Trophoblast cell (in vitro differentiated cells and primary cell): Measurements from ENCODE around the gene SLC2A4.
A peak's percentile ranks its signal among the peaks of the same experiment; 100 is the strongest.

ENCODE experiments used
- DNase-seq, 2 donors: peaks; one replicate each; pipeline ENCODE4 v3.0.0-alpha.2; 2016
- H2AFZ ChIP-seq: 2 replicates; pipeline ENCODE4 v1.6.1; 2013; ENCODE audit warnings: low read length, moderate library complexity, mild to moderate bottlenecking; ENCODE audit not compliant: insufficient read depth, poor library complexity
- H2AK5ac ChIP-seq: 2 replicates; pipeline ENCODE4 v1.6.1; 2013; ENCODE audit warnings: mild to moderate bottlenecking, low read length
- H2BK120ac ChIP-seq: 2 replicates; pipeline ENCODE4 v1.6.1; 2013; ENCODE audit warnings: low read length, mild to moderate bottlenecking, moderate library complexity; ENCODE audit not compliant: insufficient read depth, poor library complexity
- H2BK12ac ChIP-seq: 2 replicates; pipeline ENCODE4 v1.6.1; 2013; ENCODE audit warnings: mild to moderate bottlenecking, low read length, moderate library complexity
- H2BK5ac ChIP-seq: 2 replicates; pipeline ENCODE4 v1.6.1; 2013; ENCODE audit warnings: low read length, low read depth, moderate library complexity, mild to moderate bottlenecking; ENCODE audit not compliant: poor library complexity
- H3K14ac ChIP-seq: 2 replicates; pipeline ENCODE4 v1.6.1; 2013; ENCODE audit warnings: mild to moderate bottlenecking, low read length
- H3K18ac ChIP-seq: 2 replicates; pipeline ENCODE4 v1.6.1; 2013; ENCODE audit warnings: mild to moderate bottlenecking, low read length
- H3K23ac ChIP-seq: 2 replicates; pipeline ENCODE4 v1.6.1; 2013; ENCODE audit warnings: low read length
- H3K27ac ChIP-seq: 2 replicates; pipeline ENCODE4 v1.5.1; 2013; ENCODE audit warnings: low read depth, mild to moderate bottlenecking, inconsistent platforms, low read length, moderate library complexity
- H3K27me3 ChIP-seq: 2 replicates; pipeline ENCODE4 v1.6.1; 2013; ENCODE audit warnings: inconsistent platforms, mild to moderate bottlenecking, low read length, moderate library complexity; ENCODE audit not compliant: insufficient read depth
- H3K36me3 ChIP-seq, 2 experiments: 1 replicate in 1 of 2; 2 replicates in 1 of 2; pipeline ENCODE4 v1.6.1; 2013; ENCODE audit warnings: low read length in 2 of 2, mild to moderate bottlenecking in 2 of 2, moderate library complexity in 1 of 2; ENCODE audit not compliant: insufficient read depth in 2 of 2, control insufficient read depth in 1 of 2
- H3K4ac ChIP-seq: 2 replicates; pipeline ENCODE4 v1.6.1; 2013; ENCODE audit warnings: low read depth, mild to moderate bottlenecking, low read length, moderate library complexity
- H3K4me1 ChIP-seq, 2 experiments: 1 replicate in 1 of 2; 2 replicates in 1 of 2; pipeline ENCODE4 v1.6.1; 2013; ENCODE audit warnings: low read length in 2 of 2, mild to moderate bottlenecking in 2 of 2, moderate library complexity in 1 of 2; ENCODE audit not compliant: insufficient read depth in 2 of 2, control insufficient read depth in 1 of 2
- H3K4me2 ChIP-seq: 2 replicates; pipeline ENCODE4 v1.6.1; 2013; ENCODE audit warnings: inconsistent platforms, mild to moderate bottlenecking, low read length, moderate library complexity
- H3K4me3 ChIP-seq: 2 replicates; pipeline ENCODE4 v1.5.1; 2013; ENCODE audit warnings: mild to moderate bottlenecking, low read depth, low read length, inconsistent platforms
- H3K79me1 ChIP-seq: one replicate; pipeline ENCODE4 v1.6.1; 2013; ENCODE audit warnings: low read length
- H3K79me2 ChIP-seq: 2 replicates; pipeline ENCODE4 v1.6.1; 2013; ENCODE audit warnings: low read length, mild to moderate bottlenecking; ENCODE audit not compliant: control insufficient read depth, insufficient read depth, poor library complexity
- H3K9ac ChIP-seq: 2 replicates; pipeline ENCODE4 v1.6.1; 2013; ENCODE audit warnings: mild to moderate bottlenecking, low read length
- H3K9me3 ChIP-seq: 2 replicates; pipeline ENCODE4 v1.6.1; 2013; ENCODE audit warnings: low read depth, mild to moderate bottlenecking, control low read depth, inconsistent platforms, low read length; ENCODE audit not compliant: insufficient read depth
- H4K12ac ChIP-seq: 2 replicates; pipeline ENCODE4 v1.6.1; 2013; ENCODE audit warnings: low read depth, mild to moderate bottlenecking, low read length, moderate library complexity
- H4K8ac ChIP-seq: 2 replicates; pipeline ENCODE4 v1.6.1; 2013; ENCODE audit warnings: low read depth, mild to moderate bottlenecking, low read length, moderate library complexity
- H4K91ac ChIP-seq: one replicate; pipeline ENCODE4 v1.6.1; 2013; ENCODE audit warnings: low read depth, mild to moderate bottlenecking, low read length, moderate library complexity
- WGBS: extraction: QIAGEN DNeasy Blood & Tissue Kit; methylation state at CpG from one replicate; pipeline ENCODE4 v1.1.7; 2013; ENCODE audit warnings: missing lambda C conversion rate; ENCODE audit not compliant: insufficient read length, insufficient coverage; ENCODE audit errors: extremely low coverage; 5-methylcytosine and 5-hydroxymethylcytosine counted together

SLC2A4 gene

GRCh38 chr17:7259555-7259889 lies 22.0 kb upstream of the SLC2A4 start:
- Histone ChIP-seq H2BK12ac (no peak overlapping the region), H3K9me3 (peaks cover 3% of the 10 kb centered on the region), H3K18ac (peak overlapping the region; percentile 29), H3K36me3 (peaks cover 28 to 38% of the 10 kb centered on the region in 2 experiments), H2BK120ac (no peak overlapping the region), H3K4me1 (peaks cover 9 to 17% of the 10 kb centered on the region in 2 experiments), H3K4ac (no peak overlapping the region), H2AFZ (no peak overlapping the region), H3K4me3 (no peak overlapping the region), H4K12ac (no peak overlapping the region), H2AK5ac (no peak overlapping the region), H3K27ac (no peak overlapping the region), H3K23ac (no peak overlapping the region), H3K27me3 (no peaks in the 10 kb centered on the region), H3K4me2 (no peak overlapping the region), H4K8ac (no peak overlapping the region), H4K91ac (no peak overlapping the region), H3K79me2 (peaks cover 25% of the 10 kb centered on the region), H3K79me1 (peaks cover 28% of the 10 kb centered on the region), H2BK5ac (no peak overlapping the region), H3K14ac (no peak overlapping the region), H3K9ac (no peak overlapping the region)
- no peak for DNase-seq
- no CpG with 5 or more reads among the region's 6 CpGs for WGBS

DNA sequence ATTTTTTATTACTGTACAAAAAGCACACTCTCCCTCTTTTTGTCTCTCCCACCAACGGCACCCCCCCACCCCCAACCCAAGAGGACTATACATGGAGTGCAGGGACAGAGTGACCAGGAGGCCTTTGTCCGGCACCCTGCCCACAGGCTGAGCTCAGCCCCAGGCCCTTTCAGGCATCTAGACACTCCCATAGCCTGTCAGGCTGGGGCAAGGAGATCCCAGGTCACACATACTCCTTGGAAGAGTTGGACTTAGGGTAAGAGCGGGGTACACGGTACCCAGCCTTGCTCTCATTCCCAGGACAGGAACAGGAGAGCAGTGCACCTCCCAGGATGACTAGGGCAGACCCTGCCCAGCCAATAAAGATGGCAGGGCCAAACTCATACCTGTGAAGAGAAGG lies 21.4 kb upstream of the SLC2A4 start:
- no CpG with 5 or more reads among the region's 4 CpGs for WGBS
- H3K4ac ChIP-seq, result peak overlapping the region; percentile 92
- H3K36me3 ChIP-seq, result peaks cover 26 to 34% of the 10 kb centered on the region in 2 experiments
- peaks cover 25% of the 10 kb centered on the region for H3K79me2 ChIP-seq
- no peak overlapping the region for H3K23ac ChIP-seq
- H3K9ac ChIP-seq, result no peak overlapping the region
- H3K18ac ChIP-seq, result no peak overlapping the region
- H3K79me1 ChIP-seq, result peaks cover 28% of the 10 kb centered on the region
- H2BK120ac ChIP-seq, result no peak overlapping the region
- no peak overlapping the region for H2AFZ ChIP-seq
- peak overlapping the region; percentile 20 for H4K91ac ChIP-seq
- DNase-seq, result no peak
- H4K8ac ChIP-seq, result peak overlapping the region; percentile 65
- peaks cover 2% of the 10 kb centered on the region for H3K9me3 ChIP-seq
- peak overlapping the region; percentile 64 for H2AK5ac ChIP-seq
- no peak overlapping the region for H3K27ac ChIP-seq
- peaks cover 10 to 17% of the 10 kb centered on the region in 2 experiments for H3K4me1 ChIP-seq
- no peak overlapping the region for H4K12ac ChIP-seq
- H2BK5ac ChIP-seq, result no peak overlapping the region
- peak overlapping the region; percentile 68 for H3K4me2 ChIP-seq
- H3K4me3 ChIP-seq, result no peak overlapping the region
- H3K27me3 ChIP-seq, result no peaks in the 10 kb centered on the region
- H2BK12ac ChIP-seq, result peak overlapping the region; percentile 37
- H3K14ac ChIP-seq, result no peak overlapping the region

DNA sequence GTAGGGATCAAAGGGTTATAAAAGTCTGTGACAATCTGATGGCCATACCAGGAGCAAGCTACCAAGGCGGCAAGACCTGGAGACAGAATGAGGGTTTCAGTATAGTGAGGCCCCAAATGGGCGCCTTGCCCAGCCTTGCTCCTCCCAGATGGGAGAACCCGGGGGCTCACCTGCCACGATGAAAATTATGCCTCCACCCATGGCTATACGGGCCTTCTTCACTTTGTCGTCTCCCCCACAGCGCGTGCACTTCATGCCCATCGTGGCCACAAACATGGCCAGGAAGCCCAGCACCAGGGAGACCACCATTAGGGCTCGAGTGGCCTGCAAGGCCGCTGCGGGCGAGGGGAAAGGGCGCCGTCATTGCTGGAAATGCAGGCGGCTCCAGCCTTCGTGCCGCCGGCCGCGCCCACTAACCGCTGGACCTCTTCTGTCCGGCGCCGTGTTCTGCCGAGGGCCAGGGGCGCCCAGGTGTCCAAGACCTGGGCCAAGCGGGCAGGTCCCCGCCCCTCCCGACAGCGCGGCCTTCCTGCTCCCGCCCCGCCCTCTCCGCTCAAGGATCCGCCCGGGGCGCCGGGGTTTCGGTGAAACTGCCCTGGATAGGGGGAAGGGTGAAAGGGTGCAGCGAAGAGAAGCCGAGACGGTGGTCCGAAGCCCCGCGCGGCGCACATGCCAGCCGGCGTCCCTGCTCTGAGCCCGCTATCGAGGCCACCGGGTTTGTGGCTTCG lies 20.7 kb upstream of the SLC2A4 start:
- peak overlapping the region; percentile 66 for H2AFZ ChIP-seq
- peak overlapping the region; percentile 79 for H3K9ac ChIP-seq
- H3K4ac ChIP-seq, result peak overlapping the region; percentile 92
- peak overlapping the region; percentile 74 for H3K14ac ChIP-seq
- H3K79me2 ChIP-seq, result peaks cover 25% of the 10 kb centered on the region
- H3K9me3 ChIP-seq, result peaks cover 2% of the 10 kb centered on the region
- peak overlapping the region; percentile 80 for H4K91ac ChIP-seq
- peaks cover 10 to 17% of the 10 kb centered on the region in 2 experiments for H3K4me1 ChIP-seq
- peak overlapping the region; percentile 68 for H3K4me2 ChIP-seq
- H2BK12ac ChIP-seq, result peak overlapping the region; percentile 37
- H3K27ac ChIP-seq, result peak overlapping the region; percentile 81
- no peaks in the 10 kb centered on the region for H3K27me3 ChIP-seq
- H4K12ac ChIP-seq, result peak overlapping the region; percentile 72
- peak overlapping the region; percentile 81 for H2BK120ac ChIP-seq
- peaks cover 28% of the 10 kb centered on the region for H3K79me1 ChIP-seq
- H3K18ac ChIP-seq, result peak overlapping the region; percentile 68
- WGBS, result no CpG with 5 or more reads among the region's 54 CpGs
- peak overlapping the region; percentile 3 for H2AK5ac ChIP-seq
- H2BK5ac ChIP-seq, result peak overlapping the region; percentile 80
- peak overlapping the region; percentile 61 for H4K8ac ChIP-seq
- H3K23ac ChIP-seq, result no peak overlapping the region
- H3K4me3 ChIP-seq, result peak overlapping the region; percentile 87
- H3K36me3 ChIP-seq, result peaks cover 23 to 31% of the 10 kb centered on the region in 2 experiments
- peak; percentile 86 for DNase-seq

GRCh38 chr17:7261379-7262191 lies 19.9 kb upstream of the SLC2A4 start:
- H3K79me2 ChIP-seq, result peaks cover 25% of the 10 kb centered on the region
- H3K18ac ChIP-seq, result peak overlapping the region; percentile 68
- H4K91ac ChIP-seq, result peak overlapping the region; percentile 80
- H3K4ac ChIP-seq, result peak overlapping the region; percentile 88
- H3K14ac ChIP-seq, result peak overlapping the region; percentile 74
- H4K8ac ChIP-seq, result peak overlapping the region; percentile 61
- peaks cover 2% of the 10 kb centered on the region for H3K9me3 ChIP-seq
- peaks cover 18 to 25% of the 10 kb centered on the region in 2 experiments for H3K36me3 ChIP-seq
- H2AFZ ChIP-seq, result peak overlapping the region; percentile 66
- peak overlapping the region; percentile 47 for H2BK12ac ChIP-seq
- peaks cover 28% of the 10 kb centered on the region for H3K79me1 ChIP-seq
- peak overlapping the region; percentile 81 for H2BK120ac ChIP-seq
- DNase-seq, result peak; percentile 65 to 70
- H3K9ac ChIP-seq, result peak overlapping the region; percentile 79
- H3K4me2 ChIP-seq, result peak overlapping the region; percentile 68
- peaks cover 10 to 17% of the 10 kb centered on the region in 2 experiments for H3K4me1 ChIP-seq
- H3K27me3 ChIP-seq, result no peaks in the 10 kb centered on the region
- peak overlapping the region; percentile 87 for H3K4me3 ChIP-seq
- peak overlapping the region; percentile 80 for H2BK5ac ChIP-seq
- H4K12ac ChIP-seq, result peak overlapping the region; percentile 72
- WGBS, result no CpG with 5 or more reads among the region's 71 CpGs
- H3K27ac ChIP-seq, result peak overlapping the region; percentile 81
- peak overlapping the region; percentile 57 for H2AK5ac ChIP-seq
- peak overlapping the region; percentile 14 for H3K23ac ChIP-seq
